Type B pancreatic cell (in vitro differentiated cells): ENCODE measurements around the gene LMO3. TPM values are rescaled to one million over a fixed set of nuclear protein-coding genes. Genes with fewer than 3 reads are reported as not detected.

Experiments
- DNase-seq: peaks from one replicate; pipeline ENCODE4 v3.0.0; 2021; ENCODE audit warnings: mixed read lengths; ENCODE audit not compliant: unreplicated experiment; ENCODE audit errors: extremely low spot score
- H3K27ac Mint-ChIP-seq: 2 replicates; pipeline ENCODE4 v1.8.0; 2021; ENCODE audit warnings: mild to moderate bottlenecking, mixed read lengths
- H3K27me3 Mint-ChIP-seq: 2 replicates; pipeline ENCODE4 v1.8.0; 2021; ENCODE audit warnings: mixed read lengths
- H3K36me3 Mint-ChIP-seq: 2 replicates; pipeline ENCODE4 v1.8.0; 2021; ENCODE audit warnings: mixed read lengths
- H3K4me1 Mint-ChIP-seq: one replicate; pipeline ENCODE4 v1.8.0; 2021; ENCODE audit warnings: mixed read lengths; ENCODE audit not compliant: unreplicated experiment
- H3K4me3 Mint-ChIP-seq: 2 replicates; pipeline ENCODE4 v1.8.0; 2021; ENCODE audit warnings: mild to moderate bottlenecking, mixed read lengths
- H3K9me3 Mint-ChIP-seq: 2 replicates; pipeline ENCODE4 v1.8.0; 2021; ENCODE audit warnings: mixed read lengths
- long read RNA-seq: library from polyadenylated mRNA; unstranded; transcript quantifications from one replicate; pipeline ENCODE4 v2.0.0, GENCODE V29; 2020
- total RNA-seq: library from RNA; stranded (reverse); gene quantifications from 2 replicates; pipeline ENCODE4 v1.2.1, GENCODE V29; 2021; ENCODE audit warnings: low replicate concordance
- TF ChIP-seq, protein P1 (sequence below): fragments of 200-600 bp; sonication (generic); conservative IDR thresholded peaks from 2 replicates; pipeline ENCODE4 v1.5.0; 2021; ENCODE audit warnings: antibody characterized with exemption, mild to moderate bottlenecking

LMO3 gene
- total RNA-seq: 4.1 and 4.4 TPM in 2 replicates
- long read RNA-seq, partial matches to known transcripts: 1 of 9 reads
- long read RNA-seq, other reads (novel, unspliced or antisense): 4 of 9 reads

DNA sequence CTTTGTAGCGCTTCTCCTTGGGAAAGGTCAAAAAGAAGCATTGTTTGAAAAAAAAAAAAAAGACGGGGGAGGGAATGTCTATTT lies at the start of gene LMO3:
TSS of gene LMO3 (minus strand) at position 46 of the 84 bp plus-strand sequence. CDS start 5,302 bp downstream, outside the sequence.
- TF ChIP-seq, protein P1, sequence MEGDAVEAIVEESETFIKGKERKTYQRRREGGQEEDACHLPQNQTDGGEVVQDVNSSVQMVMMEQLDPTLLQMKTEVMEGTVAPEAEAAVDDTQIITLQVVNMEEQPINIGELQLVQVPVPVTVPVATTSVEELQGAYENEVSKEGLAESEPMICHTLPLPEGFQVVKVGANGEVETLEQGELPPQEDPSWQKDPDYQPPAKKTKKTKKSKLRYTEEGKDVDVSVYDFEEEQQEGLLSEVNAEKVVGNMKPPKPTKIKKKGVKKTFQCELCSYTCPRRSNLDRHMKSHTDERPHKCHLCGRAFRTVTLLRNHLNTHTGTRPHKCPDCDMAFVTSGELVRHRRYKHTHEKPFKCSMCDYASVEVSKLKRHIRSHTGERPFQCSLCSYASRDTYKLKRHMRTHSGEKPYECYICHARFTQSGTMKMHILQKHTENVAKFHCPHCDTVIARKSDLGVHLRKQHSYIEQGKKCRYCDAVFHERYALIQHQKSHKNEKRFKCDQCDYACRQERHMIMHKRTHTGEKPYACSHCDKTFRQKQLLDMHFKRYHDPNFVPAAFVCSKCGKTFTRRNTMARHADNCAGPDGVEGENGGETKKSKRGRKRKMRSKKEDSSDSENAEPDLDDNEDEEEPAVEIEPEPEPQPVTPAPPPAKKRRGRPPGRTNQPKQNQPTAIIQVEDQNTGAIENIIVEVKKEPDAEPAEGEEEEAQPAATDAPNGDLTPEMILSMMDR: no peak
- Mint-ChIP-seq H3K27me3 (peaks cover 96% of the 10 kb centered on the region), H3K9me3 (no peaks in the 10 kb centered on the region), H3K4me1 (peaks cover 18% of the 10 kb centered on the region), H3K36me3 (no peaks in the 10 kb centered on the region), H3K27ac (peak within 1 kb of the TSS; percentile 23), H3K4me3 (peak within 1 kb of the TSS; percentile 91)
- no peak for DNase-seq

DNA sequence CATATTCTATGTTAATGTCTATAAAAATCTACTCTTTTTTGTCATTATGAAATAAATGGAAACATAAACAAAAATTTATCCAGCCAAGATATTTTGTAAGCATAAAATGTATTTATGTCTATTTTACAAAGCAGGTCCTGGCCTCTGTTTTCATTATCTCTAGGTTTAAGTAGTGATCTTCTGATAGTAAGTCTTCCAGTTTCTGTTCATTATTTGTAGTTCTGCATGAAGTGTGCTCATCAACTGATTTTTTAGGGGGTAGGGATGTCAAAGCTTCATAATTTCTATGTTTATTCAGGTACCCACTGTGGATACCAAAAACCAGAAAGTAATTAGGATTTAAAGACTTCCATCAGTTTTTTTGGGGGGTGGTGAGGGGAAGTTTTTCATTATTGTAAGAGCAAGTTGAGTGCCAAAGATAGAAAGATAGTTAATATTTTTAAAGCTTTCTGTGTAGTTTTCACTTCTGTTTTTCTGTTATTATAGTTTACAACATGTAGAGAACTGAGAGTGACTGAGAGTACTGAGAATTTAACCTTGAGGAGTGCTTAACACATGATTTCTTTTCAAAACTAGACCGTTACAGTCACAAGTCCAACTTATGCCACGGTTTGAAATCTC lies 30.6 kb upstream of the LMO3 start:
- no peaks in the 10 kb centered on the region for H3K9me3 Mint-ChIP-seq
- no peaks in the 10 kb centered on the region for H3K4me1 Mint-ChIP-seq
- DNase-seq: no peak
- H3K4me3 Mint-ChIP-seq: no peak overlapping the region
- H3K36me3 Mint-ChIP-seq: no peaks in the 10 kb centered on the region
- H3K27me3 Mint-ChIP-seq: no peaks in the 10 kb centered on the region
- TF ChIP-seq, protein P1: no peak
- H3K27ac Mint-ChIP-seq: no peak overlapping the region

DNA sequence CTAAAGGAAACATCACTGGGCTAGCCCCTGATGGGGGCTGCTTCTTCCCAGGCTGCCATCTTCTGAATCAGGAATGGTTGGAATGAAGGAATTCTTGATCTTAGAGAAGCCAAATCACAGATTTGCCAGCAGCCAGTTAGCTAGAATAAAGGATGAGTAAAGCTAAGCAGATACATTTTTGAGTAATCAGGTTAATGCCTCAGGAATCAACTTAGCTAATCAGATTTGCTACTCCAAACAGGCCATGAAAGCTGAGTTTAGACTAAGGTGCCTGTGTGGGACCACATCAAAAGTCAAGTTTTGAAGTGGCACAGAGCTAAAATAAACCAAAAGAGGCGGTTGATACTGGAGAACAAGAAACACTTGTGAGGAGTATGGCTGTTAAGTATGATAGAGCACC lies 28.8 kb upstream of the LMO3 start:
- TF ChIP-seq, protein P1: no peak
- H3K9me3 Mint-ChIP-seq: no peaks in the 10 kb centered on the region
- H3K27ac Mint-ChIP-seq: no peak overlapping the region
- no peaks in the 10 kb centered on the region for H3K27me3 Mint-ChIP-seq
- no peaks in the 10 kb centered on the region for H3K4me1 Mint-ChIP-seq
- no peak for DNase-seq
- H3K36me3 Mint-ChIP-seq: no peaks in the 10 kb centered on the region
- H3K4me3 Mint-ChIP-seq: no peak overlapping the region

DNA sequence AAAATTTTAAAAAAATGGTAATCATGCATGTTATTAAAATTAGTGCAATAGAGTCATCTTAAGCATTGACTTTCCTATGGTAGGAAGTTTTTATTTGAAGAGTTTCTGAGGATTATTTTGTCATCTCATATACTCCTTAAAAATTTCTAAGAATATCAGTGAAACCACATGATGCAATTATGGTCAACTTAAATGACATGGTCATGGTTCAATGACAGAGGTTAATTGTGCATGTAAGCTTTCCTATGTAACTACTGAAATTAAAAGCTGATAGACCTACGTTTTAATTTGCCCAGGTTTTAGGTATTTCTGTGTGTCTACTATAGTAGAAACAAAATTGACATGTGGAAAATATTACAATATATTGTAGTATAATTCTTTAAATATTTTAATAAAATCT lies 21.0 kb upstream of the LMO3 start:
- TF ChIP-seq, protein P1: no peak
- Mint-ChIP-seq H3K4me3 (no peak overlapping the region), H3K9me3 (no peaks in the 10 kb centered on the region), H3K27me3 (no peaks in the 10 kb centered on the region), H3K27ac (no peak overlapping the region), H3K4me1 (no peaks in the 10 kb centered on the region), H3K36me3 (no peaks in the 10 kb centered on the region)
- no peak for DNase-seq

DNA sequence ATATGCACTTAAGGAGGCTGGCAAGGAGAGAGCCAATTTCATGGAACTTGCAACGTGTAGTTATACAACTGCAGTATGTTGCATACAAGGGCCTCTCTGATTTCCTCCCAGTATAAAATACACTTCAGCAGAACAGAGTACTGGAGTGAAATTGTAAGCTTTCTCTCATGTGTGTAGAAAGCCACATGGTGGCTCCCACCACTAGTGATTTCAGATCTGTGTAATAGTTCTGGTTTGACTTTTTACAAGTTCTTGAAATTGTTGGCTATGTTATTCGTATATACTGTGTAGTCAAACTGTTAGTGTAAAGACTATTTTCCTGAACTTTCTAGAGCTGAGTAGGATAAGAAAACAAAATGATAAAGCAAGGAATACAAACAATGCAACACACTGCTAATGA lies 16.4 kb upstream of the LMO3 start:
- Mint-ChIP-seq H3K36me3 (no peaks in the 10 kb centered on the region), H3K27ac (no peak overlapping the region), H3K4me1 (no peaks in the 10 kb centered on the region), H3K4me3 (no peak overlapping the region), H3K9me3 (no peaks in the 10 kb centered on the region), H3K27me3 (no peaks in the 10 kb centered on the region)
- no peak for DNase-seq
- TF ChIP-seq, protein P1: no peak

DNA sequence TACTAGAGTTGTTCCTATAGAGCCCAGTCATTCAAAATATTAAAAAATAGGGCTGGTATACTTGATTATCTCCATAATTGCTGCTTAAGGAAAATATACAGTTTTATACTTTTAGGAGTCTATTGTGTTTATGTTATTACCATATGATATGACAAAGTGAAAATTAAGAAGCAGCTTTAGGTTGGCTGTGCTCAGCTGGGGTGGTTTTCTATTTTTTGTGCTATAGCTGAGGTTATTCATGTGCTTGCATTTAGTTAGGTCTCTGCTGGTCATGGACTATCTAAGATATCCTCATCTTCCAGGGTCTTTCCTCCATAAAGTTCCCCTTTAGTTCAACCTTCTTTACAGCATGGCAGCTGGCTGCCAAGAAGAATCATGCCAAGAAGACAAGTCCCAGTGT lies 13.6 kb upstream of the LMO3 start:
- TF ChIP-seq, protein P1: no peak
- peaks cover 16% of the 10 kb centered on the region for H3K27me3 Mint-ChIP-seq
- H3K27ac Mint-ChIP-seq: no peak overlapping the region
- H3K9me3 Mint-ChIP-seq: no peaks in the 10 kb centered on the region
- no peaks in the 10 kb centered on the region for H3K4me1 Mint-ChIP-seq
- no peak for DNase-seq
- no peaks in the 10 kb centered on the region for H3K36me3 Mint-ChIP-seq
- H3K4me3 Mint-ChIP-seq: no peak overlapping the region
